Placental epithelial cell (primary cell): ENCODE measurements around the gene LIMA1. TPM values are rescaled to one million over a fixed set of nuclear protein-coding genes. Genes with fewer than 3 reads are reported as not detected.
A peak's percentile ranks its signal among the peaks of the same experiment; 100 is the strongest.

Source experiments
- small RNA-seq: library from RNA; depleted of rRNA; stranded (forward); fragments of <200 nt; gene quantifications from one replicate; pipeline ENCODE3, GENCODE V24; 2012
- total RNA-seq: library from RNA; depleted of rRNA; stranded (reverse); fragments of >200 nt; gene quantifications from 2 replicates; pipeline ENCODE4 v1.2.3, GENCODE V29; 2012

The LIMA1 gene
- total RNA-seq, result 139 and 360 TPM in 2 replicates

GRCh38 chr12:50283229-50283923, at the start of gene LIMA1:
Gene LIMA1, minus strand, starts transcription at chr12:50283520. Its CDS starts 34,769 bp downstream, at chr12:50248751.

GRCh38 chr12:50167049-50167828, 116.1 kb downstream of the LIMA1 start, which contains the start of gene CERS5:
Gene CERS5, minus strand, starts transcription at chr12:50167369. Its CDS starts 72 bp downstream, at chr12:50167297.

Small RNA genes within 50 kb of the gene (small RNA-seq; reads per million reads assigned to genes)
- gene MIR1293, result 7.0 reads per million, percentile 93 among the genes with 10 or more reads in this experiment
- gene RNU6-1093P, result not detected

Other genes with a start within 250 kb of the LIMA1 start
- 0.65 and 1.2 TPM in 2 replicates for gene ASIC1, start 225.9 kb downstream of the LIMA1 start, total RNA-seq
- 55.7 and 95.2 TPM in 2 replicates for gene SMARCD1, start 198.2 kb downstream of the LIMA1 start, total RNA-seq
- gene GPD1, start 179.5 kb downstream of the LIMA1 start, total RNA-seq, result 1.2 TPM in 1 of 2 replicates, not detected in the other
- 25.9 and 28.0 TPM in 2 replicates for gene COX14, start 171.3 kb downstream of the LIMA1 start, total RNA-seq
- gene CERS5, start 116.2 kb downstream of the LIMA1 start, total RNA-seq, result 28.3 and 35.1 TPM in 2 replicates
- gene FAM186A, start 113.1 kb upstream of the LIMA1 start, total RNA-seq, result not detected in 2 replicates
- gene LARP4, start 117.4 kb upstream of the LIMA1 start, total RNA-seq, result 20.0 and 29.0 TPM in 2 replicates
- 60.1 and 104 TPM in 2 replicates for gene DIP2B, start 221.5 kb upstream of the LIMA1 start, total RNA-seq